ENCODE measurements around the gene PLEKHN1.
A peak's percentile ranks its signal among the peaks of the same experiment; 100 is the strongest.

PLEKHN1 gene

DNA sequence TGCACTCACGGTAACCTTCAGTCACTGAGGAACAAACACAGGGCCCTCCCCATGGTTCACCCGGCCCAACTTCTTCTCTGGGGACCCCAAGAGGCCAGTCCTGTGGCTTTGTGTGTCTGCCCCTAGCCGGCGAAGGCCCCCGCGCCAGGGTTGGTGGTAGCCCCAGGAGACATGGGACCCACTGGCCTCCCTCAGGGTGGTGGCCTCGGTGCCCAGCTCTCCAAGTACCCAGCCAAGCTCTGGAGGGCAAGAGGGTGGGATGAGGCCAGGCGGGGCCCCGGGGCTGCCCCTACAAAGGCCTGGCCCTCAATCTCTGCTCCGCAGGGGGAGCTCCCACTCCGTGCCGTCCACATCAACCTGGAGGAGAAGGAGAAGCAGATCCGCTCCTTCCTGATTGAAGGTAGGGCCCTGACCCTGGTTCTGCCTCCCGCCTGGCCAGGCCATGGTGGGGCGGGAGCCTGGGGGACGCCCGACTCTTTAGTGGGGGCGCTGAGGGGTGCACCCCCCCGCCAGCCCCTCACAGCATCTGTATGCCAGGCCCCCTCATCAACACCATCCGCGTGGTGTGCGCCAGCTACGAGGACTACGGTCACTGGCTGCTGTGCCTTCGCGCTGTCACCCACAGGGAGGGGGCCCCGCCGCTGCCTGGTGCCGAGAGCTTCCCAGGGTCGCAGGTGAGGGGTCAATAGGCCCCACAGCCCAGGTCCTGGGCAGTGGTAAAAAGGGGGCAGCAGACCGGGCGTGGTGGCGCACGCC lies 5.6 kb downstream of the PLEKHN1 start:
- TF ChIP-seq, protein P1, sequence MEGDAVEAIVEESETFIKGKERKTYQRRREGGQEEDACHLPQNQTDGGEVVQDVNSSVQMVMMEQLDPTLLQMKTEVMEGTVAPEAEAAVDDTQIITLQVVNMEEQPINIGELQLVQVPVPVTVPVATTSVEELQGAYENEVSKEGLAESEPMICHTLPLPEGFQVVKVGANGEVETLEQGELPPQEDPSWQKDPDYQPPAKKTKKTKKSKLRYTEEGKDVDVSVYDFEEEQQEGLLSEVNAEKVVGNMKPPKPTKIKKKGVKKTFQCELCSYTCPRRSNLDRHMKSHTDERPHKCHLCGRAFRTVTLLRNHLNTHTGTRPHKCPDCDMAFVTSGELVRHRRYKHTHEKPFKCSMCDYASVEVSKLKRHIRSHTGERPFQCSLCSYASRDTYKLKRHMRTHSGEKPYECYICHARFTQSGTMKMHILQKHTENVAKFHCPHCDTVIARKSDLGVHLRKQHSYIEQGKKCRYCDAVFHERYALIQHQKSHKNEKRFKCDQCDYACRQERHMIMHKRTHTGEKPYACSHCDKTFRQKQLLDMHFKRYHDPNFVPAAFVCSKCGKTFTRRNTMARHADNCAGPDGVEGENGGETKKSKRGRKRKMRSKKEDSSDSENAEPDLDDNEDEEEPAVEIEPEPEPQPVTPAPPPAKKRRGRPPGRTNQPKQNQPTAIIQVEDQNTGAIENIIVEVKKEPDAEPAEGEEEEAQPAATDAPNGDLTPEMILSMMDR (IDR thresholded peaks at IDR 0.05) = no peak
- Mint-ChIP-seq H3K27me3 (ENCODE audit: low read depth, poor library complexity) (peaks cover 83% of the 10 kb centered on the region), H3K4me3 (no peak overlapping the region), H3K36me3 (ENCODE audit: low read depth) (no peaks in the 10 kb centered on the region), H3K4me1 (peaks cover 9% of the 10 kb centered on the region), H3K27ac (no peak overlapping the region), H3K9me3 (peaks cover 3% of the 10 kb centered on the region)
- DNase-seq = no peak

- TF ChIP-seq, protein P1 (IDR thresholded peaks at IDR 0.05) = no peak
- Mint-ChIP-seq H3K4me1 (peaks cover 9% of the 10 kb centered on the region), H3K4me3 (no peak overlapping the region), H3K9me3 (peaks cover 3% of the 10 kb centered on the region), H3K27ac (no peak overlapping the region), H3K36me3 (ENCODE audit: low read depth) (no peaks in the 10 kb centered on the region), H3K27me3 (ENCODE audit: low read depth, poor library complexity) (peaks cover 73% of the 10 kb centered on the region)
- no peak for DNase-seq
Measured at GRCh38 chr1:972726-973458, 6.6 kb downstream of the PLEKHN1 start.

- Mint-ChIP-seq H3K4me3 (no peak overlapping the region), H3K9me3 (peaks cover 9% of the 10 kb centered on the region), H3K4me1 (peaks cover 12% of the 10 kb centered on the region), H3K27me3 (ENCODE audit: low read depth, poor library complexity) (peaks cover 70% of the 10 kb centered on the region), H3K36me3 (ENCODE audit: low read depth) (peaks cover 4% of the 10 kb centered on the region), H3K27ac (no peak overlapping the region)
- TF ChIP-seq, protein P1 (IDR thresholded peaks at IDR 0.05) = no peak
- DNase-seq = no peak
Measured at GRCh38 chr1:973459-974292, 7.4 kb downstream of the PLEKHN1 start.

DNA sequence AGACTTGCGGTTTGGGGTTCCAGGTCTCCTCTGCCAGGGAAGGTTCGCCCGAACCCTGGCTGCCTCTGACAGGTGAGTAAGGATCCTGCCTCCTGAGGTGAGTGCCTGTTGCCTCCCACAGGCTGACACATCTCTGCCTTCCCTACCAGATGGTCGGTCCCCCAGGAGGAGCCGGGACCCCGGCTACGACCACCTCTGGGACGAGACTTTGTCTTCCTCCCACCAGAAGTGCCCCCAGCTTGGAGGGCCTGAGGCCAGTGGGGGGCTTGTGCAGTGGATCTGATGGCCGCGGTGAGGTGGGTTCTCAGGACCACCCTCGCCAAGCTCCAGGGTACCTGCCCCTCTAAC lies 8.0 kb downstream of the PLEKHN1 start:
- TF ChIP-seq, protein P1 (IDR thresholded peaks at IDR 0.05) = no peak
- H3K4me3 Mint-ChIP-seq = no peak overlapping the region
- no peak overlapping the region for H3K27ac Mint-ChIP-seq

DNA sequence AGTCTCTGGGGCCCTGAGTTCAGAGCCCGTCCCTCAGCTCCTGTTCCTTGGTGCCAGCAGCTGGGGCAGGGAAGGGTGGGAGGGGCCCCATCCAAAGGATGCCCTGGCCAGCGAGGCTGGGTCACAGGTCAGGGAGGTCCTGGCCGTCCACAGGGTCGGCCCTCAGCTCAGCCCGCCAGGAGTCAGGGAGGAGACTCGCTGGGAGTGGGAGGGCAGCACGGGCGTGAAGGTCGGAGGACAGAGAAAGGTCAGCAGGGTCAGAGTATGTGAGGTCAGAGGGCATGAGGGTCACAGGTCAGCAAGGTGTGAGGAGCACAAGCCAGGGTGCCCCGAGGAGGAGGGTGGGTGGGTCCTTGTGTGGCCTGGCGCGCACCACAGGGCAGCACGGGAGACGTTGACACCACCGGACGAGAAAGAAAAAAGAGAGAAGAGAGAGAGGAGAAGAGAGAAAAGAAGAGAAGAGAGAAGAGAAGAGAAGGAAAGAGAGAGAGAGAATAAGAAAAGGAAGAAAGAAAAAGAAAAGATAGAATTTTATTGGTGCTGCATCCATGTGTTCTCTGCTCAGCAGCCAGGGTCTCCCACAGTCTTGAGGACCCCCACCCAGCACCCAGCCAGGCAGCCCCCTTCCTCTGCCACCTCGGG lies 8.5 kb downstream of the PLEKHN1 start:
- H3K9me3 Mint-ChIP-seq = peaks cover 6% of the 10 kb centered on the region
- H3K36me3 Mint-ChIP-seq (ENCODE audit: low read depth) = peaks cover 4% of the 10 kb centered on the region

More for the DNA sequence above, 8.0 kb downstream of the PLEKHN1 start:
- H3K27me3 Mint-ChIP-seq (ENCODE audit: low read depth, poor library complexity) = peaks cover 67% of the 10 kb centered on the region
- peaks cover 9% of the 10 kb centered on the region for H3K9me3 Mint-ChIP-seq
- peaks cover 12% of the 10 kb centered on the region for H3K4me1 Mint-ChIP-seq
- H3K36me3 Mint-ChIP-seq (ENCODE audit: low read depth) = peaks cover 4% of the 10 kb centered on the region
- DNase-seq = no peak

More for the DNA sequence above, 8.5 kb downstream of the PLEKHN1 start:
- Mint-ChIP-seq H3K4me1 (peaks cover 12% of the 10 kb centered on the region), H3K4me3 (no peak overlapping the region), H3K27ac (peak overlapping the region; percentile 66), H3K27me3 (ENCODE audit: low read depth, poor library complexity) (peaks cover 61% of the 10 kb centered on the region)
- TF ChIP-seq, protein P1 (IDR thresholded peaks at IDR 0.05) = no peak
- no peak for DNase-seq

Data from nephron progenitor cell (in vitro differentiated cells).